Adrenal gland (tissue), 5 donors: Measurements from ENCODE around the gene CLEC10A.

Experiments used
- POLR2A ChIP-seq, 2 donors: fragments of 450-650 bp; IDR thresholded peaks; one replicate each; pipeline ENCODE4 v1.6.1; 2017; ENCODE audit warnings: antibody characterized with exemption in 2 of 2, mild to moderate bottlenecking in 2 of 2, moderate library complexity in 1 of 2
- TF ChIP-seq, protein P1 (sequence below), 6 experiments: fragments of 450-650 bp in 4 of 6; fragments of 200-600 bp in 2 of 6; sonication (generic) in 1 of 6; IDR thresholded peaks; 1 replicate in 5 of 6; 2 replicates in 1 of 6; pipeline versions ENCODE4 v1.5.1 to v1.8.0; 2016 to 2021; ENCODE audit warnings: antibody characterized with exemption in 6 of 6, mild to moderate bottlenecking in 2 of 6, moderate library complexity in 1 of 6
- donor health status: DM: no; HTN: no; CAD: no.

DNA sequence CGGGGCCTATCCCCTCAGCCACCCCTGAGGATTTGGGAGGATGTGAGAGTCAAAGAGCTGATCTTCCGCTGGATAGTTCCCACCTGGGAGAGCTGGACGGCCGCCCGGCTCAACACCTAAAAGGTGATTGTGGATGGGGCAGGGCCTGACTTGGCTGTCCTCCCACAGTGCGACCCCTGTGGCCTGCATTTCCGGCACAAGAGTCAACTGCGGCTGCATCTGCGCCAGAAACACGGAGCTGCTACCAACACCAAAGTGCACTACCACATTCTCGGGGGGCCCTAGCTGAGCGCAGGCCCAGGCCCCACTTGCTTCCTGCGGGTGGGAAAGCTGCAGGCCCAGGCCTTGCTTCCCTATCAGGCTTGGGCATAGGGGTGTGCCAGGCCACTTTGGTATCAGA lies 52.7 kb downstream of the CLEC10A start:
- TF ChIP-seq, protein P1, sequence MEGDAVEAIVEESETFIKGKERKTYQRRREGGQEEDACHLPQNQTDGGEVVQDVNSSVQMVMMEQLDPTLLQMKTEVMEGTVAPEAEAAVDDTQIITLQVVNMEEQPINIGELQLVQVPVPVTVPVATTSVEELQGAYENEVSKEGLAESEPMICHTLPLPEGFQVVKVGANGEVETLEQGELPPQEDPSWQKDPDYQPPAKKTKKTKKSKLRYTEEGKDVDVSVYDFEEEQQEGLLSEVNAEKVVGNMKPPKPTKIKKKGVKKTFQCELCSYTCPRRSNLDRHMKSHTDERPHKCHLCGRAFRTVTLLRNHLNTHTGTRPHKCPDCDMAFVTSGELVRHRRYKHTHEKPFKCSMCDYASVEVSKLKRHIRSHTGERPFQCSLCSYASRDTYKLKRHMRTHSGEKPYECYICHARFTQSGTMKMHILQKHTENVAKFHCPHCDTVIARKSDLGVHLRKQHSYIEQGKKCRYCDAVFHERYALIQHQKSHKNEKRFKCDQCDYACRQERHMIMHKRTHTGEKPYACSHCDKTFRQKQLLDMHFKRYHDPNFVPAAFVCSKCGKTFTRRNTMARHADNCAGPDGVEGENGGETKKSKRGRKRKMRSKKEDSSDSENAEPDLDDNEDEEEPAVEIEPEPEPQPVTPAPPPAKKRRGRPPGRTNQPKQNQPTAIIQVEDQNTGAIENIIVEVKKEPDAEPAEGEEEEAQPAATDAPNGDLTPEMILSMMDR (IDR thresholded peaks at IDR 0.05): no peak
- no peak for TF ChIP-seq POLR2A (IDR thresholded peaks at IDR 0.05)
